ENCODE results near the gene LRRFIP2. TPM values are rescaled to one million over a fixed set of nuclear protein-coding genes. Genes with fewer than 3 reads are reported as not detected.

LRRFIP2 gene
- total RNA-seq, 1 experiment from 2014 or later = 40.2 TPM

- H3K4me2 ChIP-seq = no peak overlapping the region
- H3K9me2 ChIP-seq (ENCODE audit: insufficient read depth) = no peaks in the 10 kb centered on the region
- BruUV-seq (replicated peaks) = no TSS peak
- TF ChIP-seq EZH2 (IDR thresholded peaks at IDR 0.05; ENCODE audit: low read depth) = no peak
- TF ChIP-seq, protein P1, sequence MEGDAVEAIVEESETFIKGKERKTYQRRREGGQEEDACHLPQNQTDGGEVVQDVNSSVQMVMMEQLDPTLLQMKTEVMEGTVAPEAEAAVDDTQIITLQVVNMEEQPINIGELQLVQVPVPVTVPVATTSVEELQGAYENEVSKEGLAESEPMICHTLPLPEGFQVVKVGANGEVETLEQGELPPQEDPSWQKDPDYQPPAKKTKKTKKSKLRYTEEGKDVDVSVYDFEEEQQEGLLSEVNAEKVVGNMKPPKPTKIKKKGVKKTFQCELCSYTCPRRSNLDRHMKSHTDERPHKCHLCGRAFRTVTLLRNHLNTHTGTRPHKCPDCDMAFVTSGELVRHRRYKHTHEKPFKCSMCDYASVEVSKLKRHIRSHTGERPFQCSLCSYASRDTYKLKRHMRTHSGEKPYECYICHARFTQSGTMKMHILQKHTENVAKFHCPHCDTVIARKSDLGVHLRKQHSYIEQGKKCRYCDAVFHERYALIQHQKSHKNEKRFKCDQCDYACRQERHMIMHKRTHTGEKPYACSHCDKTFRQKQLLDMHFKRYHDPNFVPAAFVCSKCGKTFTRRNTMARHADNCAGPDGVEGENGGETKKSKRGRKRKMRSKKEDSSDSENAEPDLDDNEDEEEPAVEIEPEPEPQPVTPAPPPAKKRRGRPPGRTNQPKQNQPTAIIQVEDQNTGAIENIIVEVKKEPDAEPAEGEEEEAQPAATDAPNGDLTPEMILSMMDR (conservative IDR thresholded peaks at IDR 0.05) = no peak
- H3K4me1 ChIP-seq (replicated peaks; ENCODE audit: insufficient read depth) = no peaks in the 10 kb centered on the region
- H3K79me2 ChIP-seq (ENCODE audit: low read depth) = no peaks in the 10 kb centered on the region; the same call in 1 of the 2 replicates
- no peak for DNase-seq
- H3K27me3 ChIP-seq (ENCODE audit: insufficient read depth, low read depth) = no peaks in the 10 kb centered on the region
- H2AFZ ChIP-seq = no peak overlapping the region
- intact Hi-C loops (cut with micrococcal nuclease; ENCODE audit: unreplicated experiment) = no loop called here
- no peak overlapping the region for H3K4me3 ChIP-seq
- H4K20me1 ChIP-seq (ENCODE audit: insufficient read depth) = no peaks in the 10 kb centered on the region
- ChIA-PET CTCF (no interaction called here), POLR2A (ENCODE audit: unreplicated experiment) (no interaction called here)
- 0 out of 2 replicates have a peak, but pooled peaks cover 5% of the 10 kb centered on the region for H3K36me3 ChIP-seq (ENCODE audit: low read depth)
- H3F3A ChIP-seq (ENCODE audit: insufficient read depth, low read depth) = no peaks in the 10 kb centered on the region
- no peaks in the 10 kb centered on the region for H3K9me3 ChIP-seq (ENCODE audit: insufficient read depth, low read depth)
- H3K27ac ChIP-seq = no peak overlapping the region
Observed at GRCh38 chr3:37161351-37161750, 13.0 kb downstream of the LRRFIP2 start.

GRCh38 chr3:37155782-37156181 is 18.6 kb downstream of the LRRFIP2 start:
- Histone ChIP-seq H2AFZ (no peak overlapping the region), H3K9me2 (ENCODE audit: insufficient read depth) (no peaks in the 10 kb centered on the region), H3K4me2 (no peak overlapping the region), H4K20me1 (ENCODE audit: insufficient read depth) (no peaks in the 10 kb centered on the region), H3K79me2 (ENCODE audit: low read depth) (no peaks in the 10 kb centered on the region; the same call in 1 of the 2 replicates), H3K9me3 (ENCODE audit: insufficient read depth, low read depth) (no peaks in the 10 kb centered on the region), H3K27me3 (ENCODE audit: insufficient read depth, low read depth) (no peaks in the 10 kb centered on the region), H3K36me3 (ENCODE audit: low read depth) (no peaks in the 10 kb centered on the region), H3K27ac (no peak overlapping the region), H3K4me3 (no peak overlapping the region), H3K4me1 (replicated peaks; ENCODE audit: insufficient read depth) (no peaks in the 10 kb centered on the region), H3F3A (ENCODE audit: insufficient read depth, low read depth) (no peaks in the 10 kb centered on the region)
- POLR2A ChIA-PET (ENCODE audit: unreplicated experiment) = no interaction called here
- CTCF ChIA-PET = no interaction called here
- no peak for DNase-seq
- BruUV-seq (replicated peaks) = no TSS peak
- intact Hi-C loops (cut with micrococcal nuclease; ENCODE audit: unreplicated experiment) = no loop called here
- no peak for TF ChIP-seq EZH2 (IDR thresholded peaks at IDR 0.05; ENCODE audit: low read depth)
- TF ChIP-seq, protein P1 (conservative IDR thresholded peaks at IDR 0.05) = no peak

- no peaks in the 10 kb centered on the region for H3K27me3 ChIP-seq (ENCODE audit: insufficient read depth, low read depth)
- no peak for DNase-seq
- no peaks in the 10 kb centered on the region for H3K36me3 ChIP-seq (ENCODE audit: low read depth)
- no peak overlapping the region for H3K4me3 ChIP-seq
- no peaks in the 10 kb centered on the region for H3K9me3 ChIP-seq (ENCODE audit: insufficient read depth, low read depth)
- H2AFZ ChIP-seq = no peak overlapping the region
- H3K4me1 ChIP-seq (replicated peaks; ENCODE audit: insufficient read depth) = no peaks in the 10 kb centered on the region
- H3K79me2 ChIP-seq (ENCODE audit: low read depth) = no peaks in the 10 kb centered on the region; the same call in 1 of the 2 replicates
- no peak overlapping the region for H3K4me2 ChIP-seq
- CTCF ChIA-PET = no interaction called here
- no TSS peak for BruUV-seq (replicated peaks)
- H4K20me1 ChIP-seq (ENCODE audit: insufficient read depth) = no peaks in the 10 kb centered on the region
- intact Hi-C loops (cut with micrococcal nuclease; ENCODE audit: unreplicated experiment) = no loop called here
- H3K9me2 ChIP-seq (ENCODE audit: insufficient read depth) = no peaks in the 10 kb centered on the region
- POLR2A ChIA-PET (ENCODE audit: unreplicated experiment) = no interaction called here
- no peak overlapping the region for H3K27ac ChIP-seq
- H3F3A ChIP-seq (ENCODE audit: insufficient read depth, low read depth) = no peaks in the 10 kb centered on the region
- TF ChIP-seq, protein P1 (conservative IDR thresholded peaks at IDR 0.05) = no peak
- TF ChIP-seq EZH2 (IDR thresholded peaks at IDR 0.05; ENCODE audit: low read depth) = no peak
Observed at GRCh38 chr3:37154668-37155314, 19.6 kb downstream of the LRRFIP2 start.

Measured in PC-9 (cell line).